Activated CD8-positive, alpha-beta memory T cell treated with anti-CD3 and anti-CD28 coated beads for 24 hours (primary cell): Measurements from ENCODE around the gene IL3.

Experiments
- DNase-seq: peaks from one replicate; pipeline ENCODE4 v3.0.0-alpha.2; 2020

The IL3 gene

GRCh38 chr5:132074091-132074771 is 13.8 kb downstream of the IL3 start:
- DNase-seq = no peak

- no peak for DNase-seq
Observed at GRCh38 chr5:132074772-132075718, 14.6 kb downstream of the IL3 start.

- no peak for DNase-seq
Observed at GRCh38 chr5:132075719-132076077, 15.2 kb downstream of the IL3 start.

GRCh38 chr5:132076202-132076830 is 15.9 kb downstream of the IL3 start:
- no peak for DNase-seq

GRCh38 chr5:132076983-132077382 is 16.5 kb downstream of the IL3 start:
- DNase-seq = no peak

- no peak for DNase-seq
Observed at GRCh38 chr5:132079081-132079480, 18.6 kb downstream of the IL3 start.

GRCh38 chr5:132079619-132080018 is 19.2 kb downstream of the IL3 start:
- no peak for DNase-seq

- DNase-seq = no peak
Observed at GRCh38 chr5:132080595-132080994, 20.1 kb downstream of the IL3 start.

- DNase-seq = no peak
Observed at GRCh38 chr5:132081458-132081857, 21.0 kb downstream of the IL3 start.

GRCh38 chr5:132082329-132083023 is 22.0 kb downstream of the IL3 start:
- DNase-seq = no peak

- DNase-seq = peak; percentile 76
Observed at GRCh38 chr5:132083071-132083678, 22.7 kb downstream of the IL3 start.

GRCh38 chr5:132085686-132086085 is 25.2 kb downstream of the IL3 start:
- no peak for DNase-seq

GRCh38 chr5:132086277-132086794 is 25.9 kb downstream of the IL3 start:
- no peak for DNase-seq

- no peak for DNase-seq
Observed at GRCh38 chr5:132087176-132087575, 26.7 kb downstream of the IL3 start.

- DNase-seq = no peak
Observed at GRCh38 chr5:132087661-132088060, 27.2 kb downstream of the IL3 start.

GRCh38 chr5:132089363-132089762 is 28.9 kb downstream of the IL3 start:
- no peak for DNase-seq

GRCh38 chr5:132090107-132090506 is 29.7 kb downstream of the IL3 start:
- no peak for DNase-seq

- DNase-seq = peak; percentile 47
Observed at GRCh38 chr5:132093271-132093670, 32.8 kb downstream of the IL3 start.

GRCh38 chr5:132094393-132095076 is 34.1 kb downstream of the IL3 start:
- no peak for DNase-seq

- peak; percentile 59 for DNase-seq
Observed at GRCh38 chr5:132095077-132095410, 34.6 kb downstream of the IL3 start.

- no peak for DNase-seq
Observed at GRCh38 chr5:132095424-132095972, 35.0 kb downstream of the IL3 start.

GRCh38 chr5:132096904-132097303 is 36.4 kb downstream of the IL3 start:
- peak; percentile 56 for DNase-seq
